ENCODE measurements around the gene HTR3B. TPM values are rescaled to one million over a fixed set of nuclear protein-coding genes. Genes with fewer than 3 reads are reported as not detected.

HTR3B gene
- total RNA-seq, 2 donors from 2014 or later = not detected

DNA sequence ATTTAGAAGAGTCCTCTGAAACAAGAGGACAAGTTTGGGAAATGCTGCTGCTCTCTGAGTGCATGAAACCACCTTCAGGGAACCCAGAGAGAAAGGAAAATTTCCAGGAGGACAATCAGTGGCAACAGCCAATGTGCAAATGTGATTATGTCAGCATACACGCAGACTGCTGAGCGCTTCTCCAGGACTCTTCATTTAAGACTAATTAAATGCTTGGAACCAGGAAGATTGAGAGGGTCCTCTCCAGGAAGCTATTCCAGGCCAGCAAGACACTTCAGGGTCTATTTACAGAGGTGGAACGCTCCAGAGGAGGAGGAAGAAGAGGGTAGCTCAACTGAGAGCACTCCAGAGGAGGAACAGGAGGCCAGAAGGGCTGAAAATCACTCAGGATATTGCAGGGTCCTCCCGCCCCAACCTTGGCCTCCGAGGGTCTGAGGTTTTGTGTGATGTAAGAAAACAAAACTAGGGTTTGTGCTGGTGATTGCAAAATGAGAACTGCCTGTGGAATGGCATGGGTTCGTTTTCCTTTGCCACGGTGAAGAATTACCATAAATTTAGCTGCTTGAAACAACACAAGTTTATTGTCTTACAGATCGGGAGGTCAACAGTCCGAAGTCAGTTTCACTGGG lies 56.2 kb downstream of the HTR3B start:
- no peaks in the 10 kb centered on the region for H3K27me3 ChIP-seq (ENCODE audit: control insufficient read depth, insufficient read depth, low read length, poor library complexity, severe bottlenecking)
- WGBS, 2 experiments (ENCODE audit: insufficient coverage in 1 of 2, insufficient read length in 1 of 2) = 88 to 92% methylated on average over 9 of the region's 9 CpGs
- H3K27me3 Mint-ChIP-seq (ENCODE audit: insufficient read depth) = peaks cover 6% of the 10 kb centered on the region
- H3K9me3 ChIP-seq (ENCODE audit: control insufficient read depth, low read length) = no peaks in the 10 kb centered on the region
- no peak for DNase-seq
- no peak overlapping the region for H3K4me3 Mint-ChIP-seq
- H3K9ac ChIP-seq (ENCODE audit: extremely low read depth, low read length, poor library complexity, severe bottlenecking) = no peak overlapping the region
- no peaks in the 10 kb centered on the region for H3K9me3 Mint-ChIP-seq
- no peaks in the 10 kb centered on the region for H3K36me3 Mint-ChIP-seq (ENCODE audit: low read depth)
- H3K4me1 Mint-ChIP-seq = peaks cover 9% of the 10 kb centered on the region
- TF ChIP-seq, protein P1, sequence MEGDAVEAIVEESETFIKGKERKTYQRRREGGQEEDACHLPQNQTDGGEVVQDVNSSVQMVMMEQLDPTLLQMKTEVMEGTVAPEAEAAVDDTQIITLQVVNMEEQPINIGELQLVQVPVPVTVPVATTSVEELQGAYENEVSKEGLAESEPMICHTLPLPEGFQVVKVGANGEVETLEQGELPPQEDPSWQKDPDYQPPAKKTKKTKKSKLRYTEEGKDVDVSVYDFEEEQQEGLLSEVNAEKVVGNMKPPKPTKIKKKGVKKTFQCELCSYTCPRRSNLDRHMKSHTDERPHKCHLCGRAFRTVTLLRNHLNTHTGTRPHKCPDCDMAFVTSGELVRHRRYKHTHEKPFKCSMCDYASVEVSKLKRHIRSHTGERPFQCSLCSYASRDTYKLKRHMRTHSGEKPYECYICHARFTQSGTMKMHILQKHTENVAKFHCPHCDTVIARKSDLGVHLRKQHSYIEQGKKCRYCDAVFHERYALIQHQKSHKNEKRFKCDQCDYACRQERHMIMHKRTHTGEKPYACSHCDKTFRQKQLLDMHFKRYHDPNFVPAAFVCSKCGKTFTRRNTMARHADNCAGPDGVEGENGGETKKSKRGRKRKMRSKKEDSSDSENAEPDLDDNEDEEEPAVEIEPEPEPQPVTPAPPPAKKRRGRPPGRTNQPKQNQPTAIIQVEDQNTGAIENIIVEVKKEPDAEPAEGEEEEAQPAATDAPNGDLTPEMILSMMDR (conservative IDR thresholded peaks at IDR 0.05) = no peak
- no peaks in the 10 kb centered on the region for H3K36me3 ChIP-seq (ENCODE audit: control insufficient read depth, insufficient read depth, low read length)
- H3K27ac ChIP-seq (ENCODE audit: low read depth, low read length) = no peak overlapping the region
- no peaks in the 10 kb centered on the region for H3K4me1 ChIP-seq (ENCODE audit: control insufficient read depth, insufficient read depth, low read length)
- H3K27ac Mint-ChIP-seq = no peak overlapping the region
- no peak overlapping the region for H3K4me3 ChIP-seq (ENCODE audit: low read length)

DNA sequence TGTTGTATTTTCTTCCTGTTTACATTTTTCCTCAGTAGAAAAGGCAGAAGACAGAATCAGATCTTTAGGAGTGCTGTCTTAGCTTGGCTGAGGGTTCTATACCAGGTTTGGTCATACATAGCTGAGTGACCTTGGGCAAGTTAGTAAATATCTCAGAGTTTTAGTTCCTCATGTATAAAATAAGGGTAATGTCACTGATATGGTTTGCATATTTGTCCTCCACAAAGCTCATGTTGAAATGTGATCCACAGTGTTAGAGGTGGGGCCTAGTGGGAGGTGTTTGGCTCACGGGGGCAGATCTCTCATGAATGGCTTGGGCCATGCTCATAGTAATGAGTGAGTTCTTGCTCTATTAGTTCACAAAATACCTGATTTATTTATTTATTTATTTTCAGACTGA lies 62.8 kb downstream of the HTR3B start:
- no peaks in the 10 kb centered on the region for H3K9me3 ChIP-seq (ENCODE audit: control insufficient read depth, low read length)
- H3K36me3 Mint-ChIP-seq (ENCODE audit: low read depth) = no peaks in the 10 kb centered on the region
- no peaks in the 10 kb centered on the region for H3K27me3 Mint-ChIP-seq (ENCODE audit: insufficient read depth)
- no peaks in the 10 kb centered on the region for H3K4me1 ChIP-seq (ENCODE audit: control insufficient read depth, insufficient read depth, low read length)
- 100% methylated on average over 1 of the region's 1 CpG; no CpG with 5 or more reads in 1 of the 2 experiments for WGBS, 2 experiments (ENCODE audit: insufficient coverage in 1 of 2, insufficient read length in 1 of 2)
- no peaks in the 10 kb centered on the region for H3K36me3 ChIP-seq (ENCODE audit: control insufficient read depth, insufficient read depth, low read length)
- H3K9ac ChIP-seq (ENCODE audit: extremely low read depth, low read length, poor library complexity, severe bottlenecking) = no peak overlapping the region
- H3K27ac Mint-ChIP-seq = no peak overlapping the region
- H3K4me3 ChIP-seq (ENCODE audit: low read length) = no peak overlapping the region
- H3K9me3 Mint-ChIP-seq = no peaks in the 10 kb centered on the region
- no peaks in the 10 kb centered on the region for H3K27me3 ChIP-seq (ENCODE audit: control insufficient read depth, insufficient read depth, low read length, poor library complexity, severe bottlenecking)
- TF ChIP-seq, protein P1 (conservative IDR thresholded peaks at IDR 0.05) = no peak
- H3K4me3 Mint-ChIP-seq = no peak overlapping the region
- H3K4me1 Mint-ChIP-seq = no peaks in the 10 kb centered on the region
- H3K27ac ChIP-seq (ENCODE audit: low read depth, low read length) = no peak overlapping the region
- no peak for DNase-seq

GRCh38 chr11:113971506-113972195 lies 67.1 kb downstream of the HTR3B start:
- H3K36me3 Mint-ChIP-seq (ENCODE audit: low read depth) = no peaks in the 10 kb centered on the region
- 88 to 93% methylated on average over 14 to 15 of the region's 15 CpGs for WGBS, 2 experiments (ENCODE audit: insufficient coverage in 1 of 2, insufficient read length in 1 of 2)
- no peaks in the 10 kb centered on the region for H3K9me3 ChIP-seq (ENCODE audit: control insufficient read depth, low read length)
- H3K9me3 Mint-ChIP-seq = no peaks in the 10 kb centered on the region
- H3K27me3 ChIP-seq (ENCODE audit: control insufficient read depth, insufficient read depth, low read length, poor library complexity, severe bottlenecking) = peaks cover 2% of the 10 kb centered on the region
- H3K27ac ChIP-seq (ENCODE audit: low read depth, low read length) = no peak overlapping the region
- no peak overlapping the region for H3K27ac Mint-ChIP-seq
- H3K4me3 ChIP-seq (ENCODE audit: low read length) = no peak overlapping the region
- H3K4me3 Mint-ChIP-seq = no peak overlapping the region
- no peak for DNase-seq
- H3K36me3 ChIP-seq (ENCODE audit: control insufficient read depth, insufficient read depth, low read length) = no peaks in the 10 kb centered on the region
- H3K27me3 Mint-ChIP-seq (ENCODE audit: insufficient read depth) = peaks cover 12% of the 10 kb centered on the region
- peaks cover 10% of the 10 kb centered on the region for H3K4me1 Mint-ChIP-seq
- TF ChIP-seq, protein P1 (conservative IDR thresholded peaks at IDR 0.05) = no peak
- no peaks in the 10 kb centered on the region for H3K4me1 ChIP-seq (ENCODE audit: control insufficient read depth, insufficient read depth, low read length)
- H3K9ac ChIP-seq (ENCODE audit: extremely low read depth, low read length, poor library complexity, severe bottlenecking) = no peak overlapping the region

Measured in endodermal cell (in vitro differentiated cells).